Lower leg skin (tissue), 4 donors: ENCODE results near the gene SMO. TPM values are rescaled to one million over a fixed set of nuclear protein-coding genes. Genes with fewer than 3 reads are reported as not detected.

ENCODE experiments used
- DNase-seq, 2 donors: peaks; one replicate each; pipeline ENCODE4 v3.0.0-alpha.2; 2019; ENCODE audit warnings: low spot score in 2 of 2
- H3K4me3 ChIP-seq: fragments of 200-600 bp; sonication (generic); 2 replicates; pipeline ENCODE4 v1.5.1; 2017; ENCODE audit warnings: mild to moderate bottlenecking, low read depth; ENCODE audit not compliant: poor library complexity, severe bottlenecking
- CTCF ChIP-seq, 3 donors: fragments of 450-650 bp; IDR thresholded peaks; one replicate each; pipeline ENCODE4 v1.5.1; 2016; ENCODE audit warnings: antibody characterized with exemption in 3 of 3, mild to moderate bottlenecking in 3 of 3, moderate library complexity in 2 of 3
- POLR2A ChIP-seq, 2 donors: fragments of 450-650 bp; IDR thresholded peaks; one replicate each; pipeline ENCODE4 v1.6.1; 2016 to 2017; ENCODE audit warnings: antibody characterized with exemption in 2 of 2, mild to moderate bottlenecking in 1 of 2, moderate library complexity in 1 of 2
- WGBS, 2 donors: methylation state at CpG; one replicate each; pipeline ENCODE4 v1.1.5; 2018; 5-methylcytosine and 5-hydroxymethylcytosine counted together
- intact Hi-C: fragments of 100-400 bp; cut with DNase I; formaldehyde crosslinking; loops from one replicate; pipeline ENCODE4 v1.15.0; 2023; ENCODE audit warnings: low total_unique reads
- total RNA-seq, 4 donors: library from RNA; depleted of rRNA; stranded (reverse); fragments of >200 nt; gene quantifications; one replicate each; pipeline ENCODE4 v1.1.0, GENCODE V29; 2016

Gene SMO
- total RNA-seq, 4 donors from 2014 or later = 9.7 to 19.4 (median 14.7) TPM

GRCh38 chr7:129231666-129232065, 43.2 kb downstream of the SMO start:
- intact Hi-C loops = no loop called here
- WGBS, 2 donors = 68 to 87% methylated on average over 5 of the region's 5 CpGs

GRCh38 chr7:129238546-129238945, 50.1 kb downstream of the SMO start:
- H3K4me3 ChIP-seq = no peak overlapping the region
- intact Hi-C loops = no loop called here
- no peak for DNase-seq
- TF ChIP-seq POLR2A (IDR thresholded peaks at IDR 0.05) = no peak
- TF ChIP-seq CTCF (IDR thresholded peaks at IDR 0.05) = no peak
- 88 to 94% methylated on average over 8 of the region's 8 CpGs for WGBS, 2 donors

More at GRCh38 chr7:129231666-129232065, 43.2 kb downstream of the SMO start:
- DNase-seq = no peak
- TF ChIP-seq CTCF (IDR thresholded peaks at IDR 0.05) (no peak), POLR2A (IDR thresholded peaks at IDR 0.05) (no peak)
- no peak overlapping the region for H3K4me3 ChIP-seq

- WGBS, 2 donors = 91 to 92% methylated on average over 10 of the region's 10 CpGs
- no peak for DNase-seq
- intact Hi-C loops = no loop called here
- TF ChIP-seq CTCF (IDR thresholded peaks at IDR 0.05) = no peak
- no peak for TF ChIP-seq POLR2A (IDR thresholded peaks at IDR 0.05)
- no peak overlapping the region for H3K4me3 ChIP-seq
Observed at GRCh38 chr7:129240119-129240820, 51.8 kb downstream of the SMO start.

GRCh38 chr7:129244220-129244619, 55.8 kb downstream of the SMO start:
- TF ChIP-seq CTCF (IDR thresholded peaks at IDR 0.05) = no peak
- TF ChIP-seq POLR2A (IDR thresholded peaks at IDR 0.05) = no peak
- WGBS, 2 donors = 95 to 100% methylated on average over 1 of the region's 1 CpG

GRCh38 chr7:129245533-129245932, 57.1 kb downstream of the SMO start:
- DNase-seq = no peak
- 63 to 94% methylated on average over 3 of the region's 3 CpGs for WGBS, 2 donors
- no peak overlapping the region for H3K4me3 ChIP-seq
- TF ChIP-seq POLR2A (IDR thresholded peaks at IDR 0.05) (no peak), CTCF (IDR thresholded peaks at IDR 0.05) (no peak)
- intact Hi-C loops = no loop called here

More at GRCh38 chr7:129244220-129244619, 55.8 kb downstream of the SMO start:
- no peak overlapping the region for H3K4me3 ChIP-seq
- intact Hi-C loops = no loop called here
- DNase-seq = no peak

GRCh38 chr7:129247087-129247486, 58.7 kb downstream of the SMO start:
- no peak for DNase-seq
- no peak overlapping the region for H3K4me3 ChIP-seq
- intact Hi-C loops = no loop called here
- TF ChIP-seq CTCF (IDR thresholded peaks at IDR 0.05) = no peak
- 26 to 28% methylated on average over 2 of the region's 2 CpGs for WGBS, 2 donors
